ENCODE measurements around the gene FOXRED2. TPM values are rescaled to one million over a fixed set of nuclear protein-coding genes. Genes with fewer than 3 reads are reported as not detected.

Gene FOXRED2
- total and polyA plus RNA-seq, 2 of the 8 experiments (the other 6 are each of a cell fraction or from before 2014, with no cell fraction given) = 11.5 to 27.8 TPM

GRCh38 chr22:36510966-36511881 lies 4.4 kb upstream of the FOXRED2 start:
- no peak overlapping the region for H2AFZ ChIP-seq (ENCODE audit: low read length)
- no peak overlapping the region for H3K56ac ChIP-seq (replicated peaks; ENCODE audit: insufficient read length, low read depth, low read length)
- DNase-seq (ENCODE audit: low read depth in 1 of 2, low spot score in 2 of 2) = peak in 1 of 2 experiments; percentile 68
- ChIA-PET POLR2A (ENCODE audit: partially characterized antibody) (interaction anchor here (0.6 to 8.8 kb wide), 9 partner anchors 9 to 259 kb away, joined by 3 to 92 read pairs (median 4); partner anchors contain the start of gene EIF3D), CTCF (ENCODE audit: partially characterized antibody) (interaction anchor here (0.6 to 5.6 kb wide), 19 partner anchors 10 to 1984 kb away, joined by 3 to 63 read pairs (median 5); partner anchors contain the start of gene APOL2)
- no peak overlapping the region for H4K91ac ChIP-seq (replicated peaks; ENCODE audit: insufficient read length, low read length)
- H3K27ac ChIP-seq (ENCODE audit: low read depth, low read length) = no peak overlapping the region
- no peak overlapping the region for H2BK5ac ChIP-seq (ENCODE audit: low read depth, low read length)
- H2BK12ac ChIP-seq (ENCODE audit: low read depth, low read length) = no peak overlapping the region
- H4K8ac ChIP-seq (ENCODE audit: extremely low read depth, insufficient read depth, low read length) = no peak overlapping the region
- H4K20me1 ChIP-seq (replicated peaks in 1 of 2; ENCODE audit: control insufficient read depth in 1 of 2, insufficient read depth in 2 of 2, low read length in 2 of 2) = peaks cover 3 to 15% of the 10 kb centered on the region in 2 experiments
- H2BK120ac ChIP-seq (replicated peaks; ENCODE audit: low read depth, low read length) = no peak overlapping the region
- H3K18ac ChIP-seq (ENCODE audit: extremely low read depth, low read length) = no peak overlapping the region
- H4K5ac ChIP-seq (ENCODE audit: insufficient read length, low read depth, low read length) = no peak overlapping the region
- H3K9me3 ChIP-seq (ENCODE audit: insufficient read depth in 2 of 2, low read depth in 1 of 2, low read length in 1 of 2) = peaks cover 0 to 2% of the 10 kb centered on the region in 2 experiments; a peak in 2 of 4 replicates
- peak; percentile 52 for FAIRE-seq
- H3K36me3 ChIP-seq (ENCODE audit: control insufficient read depth in 2 of 4, insufficient read depth in 4 of 4, low read length in 3 of 4) = peaks cover 41 to 60% (median 54%) of the 10 kb centered on the region in 4 experiments
- 0 out of 7 replicates have a peak, but pooled peaks cover 0 to 2% (median 0%) of the 10 kb centered on the region in 4 experiments for H3K4me1 ChIP-seq (replicated peaks in 1 of 4; ENCODE audit: control insufficient read depth in 3 of 4, insufficient read depth in 4 of 4, low read length in 3 of 4)
- H3K27me3 ChIP-seq (replicated peaks in 1 of 4; ENCODE audit: control insufficient read depth in 3 of 4, extremely low read depth in 1 of 4, insufficient read depth in 3 of 4, low read length in 3 of 4) = peaks cover 0 to 11% (median 6%) of the 10 kb centered on the region in 4 experiments; a peak in 4 of 7 replicates
- H3K4me2 ChIP-seq (ENCODE audit: insufficient read depth in 1 of 2, low read depth in 2 of 2, low read length in 2 of 2) = no peak overlapping the region
- H3K23me2 ChIP-seq (ENCODE audit: low read depth, low read length) = no peaks in the 10 kb centered on the region; the same call in 1 of the 2 replicates
- H3K4ac ChIP-seq (replicated peaks; ENCODE audit: insufficient read length, low read depth, low read length) = no peak overlapping the region
- H3K79me2 ChIP-seq (ENCODE audit: control insufficient read depth in 1 of 2, insufficient read depth in 2 of 2, low read length in 2 of 2) = no peaks in the 10 kb centered on the region
- no peak overlapping the region for H2BK20ac ChIP-seq (ENCODE audit: low read length)
- no peak overlapping the region for H2AK5ac ChIP-seq (ENCODE audit: low read depth, low read length)
- H3K79me1 ChIP-seq (ENCODE audit: low read depth, low read length) = no peaks in the 10 kb centered on the region; the same call in 1 of the 2 replicates
- H3K23ac ChIP-seq (ENCODE audit: insufficient read length) = no peak overlapping the region
- H3K9ac ChIP-seq (replicated peaks in 1 of 4; ENCODE audit: extremely low read depth in 1 of 4, low read depth in 3 of 4, low read length in 3 of 4) = no peak overlapping the region
- H2BK15ac ChIP-seq (ENCODE audit: low read length) = no peak overlapping the region
- no peak overlapping the region for H3K4me3 ChIP-seq (ENCODE audit: extremely low read depth in 1 of 4, insufficient read depth in 2 of 4, low read depth in 3 of 4, low read length in 4 of 4)
- 89% methylated on average over 17 of the region's 17 CpGs; no CpG with 5 or more reads in 1 of the 2 experiments for WGBS, 2 experiments (ENCODE audit: extremely low coverage in 1 of 2, insufficient coverage in 1 of 2, insufficient read length in 1 of 2, insufficient replicate concordance in 2 of 2, low coverage in 1 of 2, low lambda C conversion rate in 2 of 2, missing lambda C conversion rate in 1 of 2)
- TF ChIP-seq SUZ12 (IDR thresholded peaks at IDR 0.05; ENCODE audit: low read length) (no peak), RFX5 (IDR thresholded peaks at IDR 0.05; ENCODE audit: borderline replicate concordance, low read depth, low read length) (no peak), POLR2AphosphoS5 (IDR thresholded peaks at IDR 0.05; ENCODE audit: low read depth, low read length) (peak; percentile 51), CTCF (IDR thresholded peaks at IDR 0.05; ENCODE audit: control extremely low read depth in 1 of 3, insufficient read depth in 1 of 3, low read depth in 1 of 3, low read length in 3 of 3) (peak; percentile 45 to 70 (median 52); a peak in 3 of 4 replicates), RAD21 (IDR thresholded peaks at IDR 0.05 in 1 of 2, conservative IDR thresholded peaks at IDR 0.05 in 1 of 2; ENCODE audit: low read depth in 2 of 2, low read length in 2 of 2) (peak; percentile 20; a peak in 1 of 4 replicates)
- H3K14ac ChIP-seq (ENCODE audit: insufficient read length) = no peak overlapping the region
